Large intestine (tissue), 3 donors: ENCODE measurements around the gene CARMIL1. TPM values are rescaled to one million over a fixed set of nuclear protein-coding genes. Genes with fewer than 3 reads are reported as not detected.
"Not testable (repeated sequence)": the region's sequence is repeated elsewhere in the genome, so short reads cannot be mapped to it uniquely, and the experiment has no call there.

Experiments
- DNase-seq, 2 donors: peaks; one replicate each; pipeline versions ENCODE4 v3.0.0 to v3.0.0-alpha.2; 2013
- H3K27ac ChIP-seq: one replicate; pipeline ENCODE4 v1.5.1; 2013; ENCODE audit warnings: low read length
- H3K27me3 ChIP-seq: 2 replicates; pipeline ENCODE4 v1.6.1; 2013; ENCODE audit warnings: low read length; ENCODE audit not compliant: control insufficient read depth, insufficient read depth
- H3K36me3 ChIP-seq: 2 replicates; pipeline ENCODE4 v1.6.1; 2013; ENCODE audit warnings: low read length; ENCODE audit not compliant: control insufficient read depth, insufficient read depth
- H3K4me1 ChIP-seq: one replicate; pipeline ENCODE4 v1.6.1; 2013; ENCODE audit warnings: low read length; ENCODE audit not compliant: control insufficient read depth, insufficient read depth
- H3K4me3 ChIP-seq: one replicate; pipeline ENCODE4 v1.5.1; 2013; ENCODE audit warnings: low read length
- H3K9me3 ChIP-seq: one replicate; pipeline ENCODE4 v1.6.1; 2013; ENCODE audit warnings: mild to moderate bottlenecking, low read depth, low read length, moderate library complexity; ENCODE audit not compliant: control insufficient read depth
- WGBS: methylation state at CpG from one replicate; pipeline ENCODE4 v1.1.5; 2013; ENCODE audit warnings: low lambda C conversion rate; ENCODE audit not compliant: insufficient coverage; 5-methylcytosine and 5-hydroxymethylcytosine counted together
- polyA plus RNA-seq: library from polyadenylated mRNA; unstranded; fragments of 120-200 nt; gene quantifications from one replicate; pipeline ENCODE4 v1.2.1, GENCODE V29; 2013

CARMIL1 gene
- polyA plus RNA-seq, 1 donor: 32.2 TPM

DNA sequence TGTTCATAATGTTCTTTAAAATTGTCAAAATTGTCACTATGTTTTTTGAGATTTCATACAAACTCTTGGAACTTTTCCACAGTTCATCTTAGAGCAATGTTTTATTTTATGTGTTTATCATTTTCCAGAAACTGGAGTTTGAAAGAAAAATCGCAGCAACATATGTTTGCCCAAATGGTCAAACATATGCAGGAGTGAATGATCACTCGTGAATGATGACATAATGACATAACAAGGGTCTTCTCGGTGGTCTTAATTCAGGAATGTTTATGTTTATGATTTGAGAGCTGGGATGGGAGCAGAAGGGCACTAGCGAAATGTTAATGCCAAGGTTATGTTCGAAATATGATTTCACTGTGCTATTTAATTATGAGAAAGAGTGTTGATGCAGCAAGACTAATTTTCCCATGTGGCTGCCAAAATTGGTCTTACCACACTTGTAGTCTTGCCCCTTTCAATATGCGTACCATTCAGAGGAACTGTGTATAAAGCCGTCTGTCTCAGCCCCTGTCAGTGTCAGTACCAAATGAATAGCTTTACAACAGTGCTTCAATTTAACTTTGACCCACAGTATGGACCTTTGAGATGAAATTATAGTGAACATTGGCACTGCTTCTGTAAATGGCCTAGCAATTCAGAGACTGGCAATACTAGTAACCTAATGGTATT is 152.3 kb downstream of the CARMIL1 start:
- WGBS: 76% methylated on average over 3 of the region's 7 CpGs
- DNase-seq: peak in 1 of 2 donors; percentile 49
- no peak overlapping the region for H3K27ac ChIP-seq

DNA sequence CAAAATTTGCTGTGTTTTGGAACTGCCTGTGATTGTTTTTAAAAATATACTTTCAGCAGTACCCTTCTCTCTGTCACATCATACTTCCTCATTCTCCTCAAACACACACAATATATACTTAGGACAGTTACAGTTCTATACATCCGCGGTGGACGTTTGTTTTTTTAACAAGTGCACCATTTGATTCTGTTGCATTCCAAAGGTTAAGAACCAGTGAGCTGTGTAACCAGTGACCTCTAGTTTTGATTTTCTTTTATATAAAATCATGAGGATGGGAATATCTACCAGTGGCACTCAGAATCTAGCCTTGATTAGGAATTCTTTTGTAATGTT is 152.8 kb downstream of the CARMIL1 start:
- DNase-seq: no peak
- no CpG with 5 or more reads among the region's 3 CpGs for WGBS
- Histone ChIP-seq H3K27ac (no peak overlapping the region), H3K4me3 (no peak overlapping the region), H3K9me3 (no peaks in the 10 kb centered on the region), H3K36me3 (peaks cover 6% of the 10 kb centered on the region), H3K4me1 (no peaks in the 10 kb centered on the region), H3K27me3 (no peaks in the 10 kb centered on the region)

More for the DNA sequence above, 152.3 kb downstream of the CARMIL1 start:
- Histone ChIP-seq H3K4me1 (no peaks in the 10 kb centered on the region), H3K36me3 (peaks cover 3% of the 10 kb centered on the region), H3K9me3 (no peaks in the 10 kb centered on the region), H3K27me3 (no peaks in the 10 kb centered on the region), H3K4me3 (no peak overlapping the region)

DNA sequence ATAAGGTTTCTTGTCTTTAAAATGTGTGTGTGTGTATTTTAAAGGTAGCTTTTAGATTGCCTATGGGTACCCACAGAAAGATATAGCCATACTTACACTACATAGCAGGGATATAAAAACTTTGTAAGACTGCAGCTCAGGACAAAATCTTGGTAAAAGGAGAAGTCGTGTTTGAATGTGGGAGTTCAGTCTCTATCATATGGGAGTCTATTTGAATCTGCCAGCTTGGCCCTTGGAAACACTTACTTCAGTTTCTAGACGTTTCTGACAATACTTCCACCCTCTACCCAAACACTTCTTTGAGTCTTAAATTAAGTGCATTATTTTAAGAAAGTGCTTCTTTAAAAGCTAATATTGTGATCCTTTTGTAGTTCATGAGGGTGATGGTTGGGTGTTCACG is 155.7 kb downstream of the CARMIL1 start:
- Histone ChIP-seq H3K4me3 (no peak overlapping the region), H3K27ac (no peak overlapping the region), H3K4me1 (no peaks in the 10 kb centered on the region), H3K36me3 (peaks cover 7% of the 10 kb centered on the region), H3K9me3 (no peaks in the 10 kb centered on the region), H3K27me3 (no peaks in the 10 kb centered on the region)
- WGBS: no CpG with 5 or more reads among the region's 3 CpGs
- no peak for DNase-seq

DNA sequence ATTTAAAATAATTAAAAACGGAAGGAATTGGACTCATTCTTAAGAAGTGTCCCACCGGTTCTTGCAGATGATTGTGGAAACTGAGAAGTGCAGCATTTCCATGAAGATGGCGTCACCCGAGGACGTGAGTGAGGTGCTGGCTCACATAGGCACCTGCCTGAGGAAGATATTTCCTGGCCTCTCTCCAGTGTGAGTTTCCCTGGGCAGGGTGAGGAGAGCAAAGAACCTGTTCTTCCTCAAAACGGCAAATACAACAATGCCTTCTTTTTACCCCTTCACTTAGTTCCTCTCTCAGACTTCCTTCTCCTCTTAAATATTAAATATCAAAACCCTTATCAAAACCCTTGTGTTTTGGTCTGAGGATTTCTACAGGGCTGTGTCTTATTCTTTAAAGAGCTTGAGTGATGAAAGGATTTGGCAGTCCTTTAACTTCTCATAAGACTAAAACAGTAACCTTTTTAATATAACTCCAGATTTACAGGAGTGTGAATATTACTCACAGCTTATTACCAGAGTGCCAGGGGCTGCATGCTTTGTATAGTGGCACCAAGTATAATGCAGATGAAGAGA is 156.3 kb downstream of the CARMIL1 start:
- 100% methylated on average over 1 of the region's 6 CpGs for WGBS
- no peak for DNase-seq
- peaks cover 7% of the 10 kb centered on the region for H3K36me3 ChIP-seq
- no peaks in the 10 kb centered on the region for H3K4me1 ChIP-seq
- H3K9me3 ChIP-seq: no peaks in the 10 kb centered on the region
- no peaks in the 10 kb centered on the region for H3K27me3 ChIP-seq
- H3K27ac ChIP-seq: no peak overlapping the region
- no peak overlapping the region for H3K4me3 ChIP-seq

DNA sequence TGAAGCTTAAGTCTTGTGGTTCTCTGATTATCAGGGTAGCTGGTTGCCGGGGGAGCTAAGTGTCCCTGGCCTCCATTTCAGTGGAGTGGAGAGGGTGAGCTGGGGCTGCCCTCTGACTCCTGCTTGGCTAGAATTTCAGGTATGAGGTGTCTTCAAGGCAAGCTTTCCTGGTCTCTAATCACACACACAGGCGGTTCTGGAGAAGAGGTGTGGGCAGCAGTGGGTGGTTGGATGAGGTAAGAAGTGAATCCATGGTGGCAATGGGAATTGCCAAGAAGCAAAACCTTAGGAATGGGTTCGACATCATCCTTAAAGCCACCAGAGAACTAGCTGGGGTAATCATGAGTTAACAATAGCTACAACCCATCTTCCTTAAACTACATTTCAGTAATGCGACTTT is 157.6 kb downstream of the CARMIL1 start:
- no peak overlapping the region for H3K4me3 ChIP-seq
- no peak overlapping the region for H3K27ac ChIP-seq
- no peaks in the 10 kb centered on the region for H3K27me3 ChIP-seq
- no CpG with 5 or more reads among the region's 4 CpGs for WGBS
- H3K36me3 ChIP-seq: peaks cover 7% of the 10 kb centered on the region
- H3K9me3 ChIP-seq: no peaks in the 10 kb centered on the region
- no peaks in the 10 kb centered on the region for H3K4me1 ChIP-seq
- DNase-seq: no peak

DNA sequence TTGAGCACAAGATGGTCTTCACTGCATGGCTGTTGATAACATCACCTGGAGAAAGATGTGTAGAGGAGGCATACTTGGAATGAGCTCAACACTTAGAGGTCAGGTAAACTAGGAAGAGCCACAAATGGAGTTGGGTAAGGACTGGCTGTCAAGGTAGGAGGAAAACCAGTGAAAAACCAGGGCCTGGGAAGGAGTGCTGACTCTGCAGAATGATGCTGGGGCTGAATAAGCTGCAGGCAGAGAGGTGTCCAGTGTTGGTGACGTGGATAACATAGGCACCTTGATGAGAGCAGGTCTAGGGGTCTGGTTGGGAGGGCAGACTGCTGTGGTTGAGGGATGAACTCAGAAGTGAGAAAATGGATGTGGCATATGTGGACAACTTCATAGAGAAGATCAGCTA is 160.2 kb downstream of the CARMIL1 start:
- no peak for DNase-seq
- Histone ChIP-seq H3K27ac (no peak overlapping the region), H3K36me3 (peaks cover 7% of the 10 kb centered on the region), H3K4me1 (no peaks in the 10 kb centered on the region), H3K4me3 (no peak overlapping the region), H3K9me3 (no peaks in the 10 kb centered on the region), H3K27me3 (no peaks in the 10 kb centered on the region)
- WGBS: 89% methylated on average over 1 of the region's 1 CpG

DNA sequence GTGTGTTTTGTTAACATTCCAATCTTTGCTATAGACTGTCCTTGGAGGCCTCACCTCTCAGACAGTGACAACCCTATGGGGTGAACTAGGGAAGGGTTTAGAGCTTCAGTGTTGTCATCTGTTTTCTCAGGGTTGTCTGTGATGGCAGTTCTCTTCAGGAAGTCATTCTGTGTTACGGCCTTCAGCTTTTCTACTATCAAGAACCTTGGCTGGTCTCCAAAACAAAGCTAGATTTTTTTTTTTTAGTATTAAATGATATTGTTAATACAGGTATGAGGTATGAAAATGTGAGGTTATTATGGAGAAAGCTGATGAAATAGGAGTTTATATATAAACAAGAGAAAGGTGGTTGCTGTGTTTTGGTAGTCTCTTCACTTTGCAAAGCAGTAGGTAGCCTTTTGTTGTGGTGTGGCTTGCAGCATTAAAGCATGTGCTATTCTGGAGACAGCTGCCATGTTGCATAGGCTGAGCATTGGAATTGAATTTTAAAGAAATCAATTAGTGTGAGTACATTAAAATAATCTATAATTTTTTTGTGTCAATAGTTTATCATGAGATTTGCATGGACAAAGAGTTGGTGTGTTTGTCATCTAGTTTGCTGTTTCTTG is 162.6 kb downstream of the CARMIL1 start:
- H3K9me3 ChIP-seq: no peaks in the 10 kb centered on the region
- H3K27ac ChIP-seq: no peak overlapping the region
- DNase-seq: no peak
- no peaks in the 10 kb centered on the region for H3K4me1 ChIP-seq
- no peaks in the 10 kb centered on the region for H3K27me3 ChIP-seq
- WGBS: no CpG with 5 or more reads among the region's 1 CpG
- H3K4me3 ChIP-seq: no peak overlapping the region
- peaks cover 2% of the 10 kb centered on the region for H3K36me3 ChIP-seq

DNA sequence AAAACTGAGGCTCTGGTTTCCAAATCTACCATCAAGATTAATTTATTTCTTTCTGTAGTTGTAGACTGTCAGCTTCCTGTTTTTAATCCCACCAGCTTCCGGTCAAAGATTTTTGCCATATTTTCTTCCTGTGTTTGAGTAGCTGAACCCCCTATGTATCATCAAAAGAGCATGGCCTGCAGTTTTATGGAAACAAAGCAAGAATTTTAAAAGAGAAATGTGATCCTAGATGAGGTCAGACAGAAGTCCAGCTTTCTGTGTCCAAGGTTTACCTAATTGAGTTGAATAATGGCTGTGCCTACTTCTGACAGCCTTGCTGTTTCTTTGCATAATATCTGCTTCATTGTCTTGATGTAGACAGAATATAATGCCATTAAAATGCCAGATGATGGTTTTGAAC is 163.7 kb downstream of the CARMIL1 start:
- Histone ChIP-seq H3K4me3 (no peak overlapping the region), H3K27me3 (no peaks in the 10 kb centered on the region), H3K4me1 (no peaks in the 10 kb centered on the region), H3K27ac (no peak overlapping the region), H3K36me3 (peaks cover 4% of the 10 kb centered on the region), H3K9me3 (no peaks in the 10 kb centered on the region)
- DNase-seq: no peak
- no CpG with 5 or more reads among the region's 1 CpG for WGBS

DNA sequence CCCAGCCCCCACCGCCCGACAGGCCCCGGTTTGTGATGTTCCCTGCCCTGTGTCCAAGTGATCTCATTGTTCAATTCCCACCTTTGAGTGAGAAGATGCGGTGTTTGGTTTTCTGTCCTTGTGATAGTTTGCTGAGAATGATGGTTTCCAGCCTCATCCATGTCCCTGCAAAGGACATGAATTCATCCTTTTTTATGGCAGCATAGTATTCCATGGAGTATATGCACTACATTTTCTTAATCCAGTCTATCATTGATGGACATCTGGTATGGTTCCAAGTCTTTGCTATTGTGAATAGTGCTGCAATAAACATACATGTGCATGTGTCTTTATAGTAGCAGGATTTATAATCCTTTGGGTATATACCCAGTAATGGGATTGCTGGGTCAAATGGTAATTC is 165.3 kb downstream of the CARMIL1 start:
- DNase-seq, H3K27me3 ChIP-seq, H3K9me3 ChIP-seq, H3K4me1 ChIP-seq, H3K36me3 ChIP-seq, H3K4me3 ChIP-seq, H3K27ac ChIP-seq: not testable (repeated sequence)
- WGBS: no CpG with 5 or more reads among the region's 4 CpGs

DNA sequence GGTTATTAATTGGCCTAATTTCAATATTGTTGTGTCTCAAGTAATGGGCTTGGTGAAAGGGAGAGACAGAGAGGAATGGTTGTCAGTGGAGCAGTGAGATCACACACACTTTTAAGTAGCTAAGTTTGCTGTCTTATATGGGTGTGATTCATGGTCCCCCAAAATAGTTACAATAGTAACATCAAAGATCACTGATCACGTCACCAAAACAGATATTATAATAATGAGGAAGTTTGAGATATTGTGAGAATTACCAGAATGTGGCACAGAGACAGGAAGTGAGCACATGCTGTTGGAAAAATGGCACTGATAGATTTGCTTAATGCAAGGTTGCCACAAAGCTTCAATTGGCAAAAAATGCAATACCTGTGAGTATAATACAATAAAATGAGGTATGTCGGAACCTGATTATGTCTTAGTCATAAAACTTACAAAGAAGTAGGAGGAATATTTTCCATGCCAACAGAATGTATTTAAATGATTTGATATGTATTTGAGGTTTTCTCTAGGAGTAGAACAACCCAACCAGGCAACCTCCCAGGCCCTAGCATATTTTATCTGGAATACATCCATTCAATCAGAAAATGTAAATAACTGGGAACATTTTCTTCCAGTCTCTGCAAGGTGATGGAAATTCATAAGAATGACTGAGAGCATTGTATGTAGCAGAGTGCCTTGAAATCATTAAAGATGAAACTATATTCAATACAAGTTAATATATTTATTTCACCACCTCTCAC is 167.8 kb downstream of the CARMIL1 start:
- peaks cover 5% of the 10 kb centered on the region for H3K36me3 ChIP-seq
- no peaks in the 10 kb centered on the region for H3K4me1 ChIP-seq
- H3K27ac ChIP-seq: no peak overlapping the region
- H3K4me3 ChIP-seq: no peak overlapping the region
- DNase-seq: no peak
- H3K27me3 ChIP-seq: no peaks in the 10 kb centered on the region
- no peaks in the 10 kb centered on the region for H3K9me3 ChIP-seq
- WGBS: 100% methylated on average over 1 of the region's 2 CpGs
